ENCODE measurements around the gene RNF26.

DNA sequence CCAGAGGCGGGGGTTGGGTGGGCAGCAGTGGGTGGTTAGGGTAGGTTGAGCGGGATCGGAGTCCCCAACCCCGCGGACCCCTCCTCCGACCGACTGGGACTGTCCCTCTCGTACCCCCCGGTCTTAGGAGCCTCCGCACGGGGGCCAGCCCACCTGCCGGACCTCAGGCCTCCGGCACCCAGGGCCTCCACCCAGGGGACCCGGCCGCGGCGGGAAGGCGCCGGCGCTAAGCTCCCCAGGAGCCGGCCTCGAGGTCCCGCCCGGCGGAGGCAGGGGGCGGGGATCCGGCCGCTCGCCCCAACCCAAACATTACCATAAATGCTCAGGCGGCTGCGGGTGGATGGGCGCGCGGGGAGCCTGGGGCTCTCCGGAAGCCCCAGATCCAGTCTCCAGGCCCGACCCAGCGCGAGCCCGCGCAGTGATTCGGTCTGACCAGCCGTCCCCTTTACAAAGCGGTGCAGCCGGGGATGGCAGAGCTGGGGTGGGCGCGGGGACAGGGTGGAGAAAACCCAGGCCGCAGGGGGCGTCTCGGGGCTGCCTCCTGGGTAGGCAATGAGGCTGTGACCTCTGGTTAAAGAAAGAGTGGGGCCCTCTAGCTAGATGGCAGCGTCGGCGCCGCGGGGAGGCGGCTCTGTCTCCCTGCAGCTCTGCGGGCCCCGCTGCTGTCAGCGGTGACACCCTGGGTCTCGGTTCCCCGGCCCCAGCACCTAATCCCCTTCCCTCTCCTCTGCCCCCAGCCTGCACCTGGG is 13.4 kb upstream of the RNF26 start:
- no peak for TF ChIP-seq YY1 (IDR thresholded peaks at IDR 0.05; ENCODE audit: low read depth)
- no peak; the same call in 1 of the 2 replicates for TF ChIP-seq TCF12 (IDR thresholded peaks at IDR 0.05; ENCODE audit: low read depth)
- no peak for TF ChIP-seq TEAD4 (IDR thresholded peaks at IDR 0.05)
- TF ChIP-seq CREB1 (IDR thresholded peaks at IDR 0.05; ENCODE audit: low read depth): no peak
- TF ChIP-seq, protein P1, sequence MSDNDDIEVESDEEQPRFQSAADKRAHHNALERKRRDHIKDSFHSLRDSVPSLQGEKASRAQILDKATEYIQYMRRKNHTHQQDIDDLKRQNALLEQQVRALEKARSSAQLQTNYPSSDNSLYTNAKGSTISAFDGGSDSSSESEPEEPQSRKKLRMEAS (IDR thresholded peaks at IDR 0.05): no peak; the same call in 1 of the 2 replicates
- TF ChIP-seq TAF1 (IDR thresholded peaks at IDR 0.05; ENCODE audit: low read depth): peak; percentile 67; the same call in 1 of the 2 replicates
- no peak for TF ChIP-seq RAD21 (IDR thresholded peaks at IDR 0.05; ENCODE audit: low read depth)

All from Ishikawa (cell line).